ENCODE data around the gene AGMO. TPM values are rescaled to one million over a fixed set of nuclear protein-coding genes. Genes with fewer than 3 reads are reported as not detected.

AGMO gene
- total and polyA plus RNA-seq, 2 of the 8 experiments (the other 6 are each of a cell fraction or from before 2014, with no cell fraction given): 0.22 to 0.45 TPM

- no peak for TF ChIP-seq KDM1A (IDR thresholded peaks at IDR 0.05; ENCODE audit: borderline replicate concordance, low read length)
- no peak for TF ChIP-seq TEAD4 (IDR thresholded peaks at IDR 0.05; ENCODE audit: low read depth, low read length)
- H2BK120ac ChIP-seq (replicated peaks; ENCODE audit: low read depth, low read length): no peak overlapping the region
- H3K9me3 ChIP-seq (ENCODE audit: insufficient read depth in 2 of 2, low read depth in 1 of 2, low read length in 1 of 2): no peaks in the 10 kb centered on the region
- no peak overlapping the region for H3K4ac ChIP-seq (replicated peaks; ENCODE audit: insufficient read length, low read depth, low read length)
- H2BK15ac ChIP-seq (ENCODE audit: low read length): no peak overlapping the region
- H4K8ac ChIP-seq (ENCODE audit: extremely low read depth, insufficient read depth, low read length): no peak overlapping the region
- H2AK5ac ChIP-seq (ENCODE audit: low read depth, low read length): no peak overlapping the region
- H3K9ac ChIP-seq (replicated peaks in 1 of 4; ENCODE audit: extremely low read depth in 1 of 4, low read depth in 3 of 4, low read length in 3 of 4): no peak overlapping the region; a peak in 1 of 7 replicates
- no peak overlapping the region for H3K4me2 ChIP-seq (ENCODE audit: insufficient read depth in 1 of 2, low read depth in 2 of 2, low read length in 2 of 2)
- WGBS, 2 experiments (ENCODE audit: extremely low coverage in 1 of 2, insufficient coverage in 1 of 2, insufficient read length in 1 of 2, insufficient replicate concordance in 2 of 2, low coverage in 1 of 2, low lambda C conversion rate in 2 of 2, missing lambda C conversion rate in 1 of 2): 94% methylated on average over 3 of the region's 3 CpGs; no CpG with 5 or more reads in 1 of the 2 experiments
- no peak overlapping the region for H2BK20ac ChIP-seq (ENCODE audit: low read length)
- ChIA-PET CTCF (ENCODE audit: partially characterized antibody) (no interaction called here), POLR2A (ENCODE audit: partially characterized antibody) (no interaction called here)
- H3K4me1 ChIP-seq (replicated peaks in 1 of 4; ENCODE audit: control insufficient read depth in 3 of 4, insufficient read depth in 4 of 4, low read length in 3 of 4): no peaks in the 10 kb centered on the region
- no peak overlapping the region for H4K5ac ChIP-seq (ENCODE audit: insufficient read length, low read depth, low read length)
- no peak overlapping the region for H2AFZ ChIP-seq (ENCODE audit: low read length)
- no peak overlapping the region for H3K27ac ChIP-seq (ENCODE audit: low read depth, low read length)
- no peaks in the 10 kb centered on the region for H3K79me1 ChIP-seq (ENCODE audit: low read depth, low read length)
- FAIRE-seq (no peak), DNase-seq (ENCODE audit: low read depth in 1 of 2, low spot score in 2 of 2) (no peak)
- H3K14ac ChIP-seq (ENCODE audit: insufficient read length): no peak overlapping the region
- H3K27me3 ChIP-seq (replicated peaks in 1 of 4; ENCODE audit: control insufficient read depth in 3 of 4, extremely low read depth in 1 of 4, insufficient read depth in 3 of 4, low read length in 3 of 4): no peaks in the 10 kb centered on the region
- H2BK5ac ChIP-seq (ENCODE audit: low read depth, low read length): no peak overlapping the region
- H3K4me3 ChIP-seq (ENCODE audit: extremely low read depth in 1 of 4, insufficient read depth in 2 of 4, low read depth in 3 of 4, low read length in 4 of 4): no peak overlapping the region
- H4K91ac ChIP-seq (replicated peaks; ENCODE audit: insufficient read length, low read length): no peak overlapping the region
- H3K23ac ChIP-seq (ENCODE audit: insufficient read length): no peak overlapping the region
- no peaks in the 10 kb centered on the region for H4K20me1 ChIP-seq (replicated peaks in 1 of 2; ENCODE audit: control insufficient read depth in 1 of 2, insufficient read depth in 2 of 2, low read length in 2 of 2)
- H3K79me2 ChIP-seq (ENCODE audit: control insufficient read depth in 1 of 2, insufficient read depth in 2 of 2, low read length in 2 of 2): no peaks in the 10 kb centered on the region
- H3K36me3 ChIP-seq (ENCODE audit: control insufficient read depth in 2 of 4, insufficient read depth in 4 of 4, low read length in 3 of 4): no peaks in the 10 kb centered on the region
- H3K23me2 ChIP-seq (ENCODE audit: low read depth, low read length): peaks cover 1% of the 10 kb centered on the region; the same call in 1 of the 2 replicates
- no peak overlapping the region for H3K18ac ChIP-seq (ENCODE audit: extremely low read depth, low read length)
- H2BK12ac ChIP-seq (ENCODE audit: low read depth, low read length): no peak overlapping the region
- H3K56ac ChIP-seq (replicated peaks; ENCODE audit: insufficient read length, low read depth, low read length): no peak overlapping the region
Measured at GRCh38 chr7:15606561-15606960, 44.7 kb upstream of the AGMO start.
